SK-N-MC (cell line): Measurements from ENCODE around the gene DSCAM.

ENCODE experiments used
- EZH2 ChIP-seq: fragments of 200-600 bp; sonication (generic); IDR thresholded peaks from one replicate; pipeline ENCODE4 v1.6.1; 2017; ENCODE audit warnings: antibody characterized with exemption
- FOXP2 ChIP-seq: optimal IDR thresholded peaks from 2 replicates; pipeline ENCODE3; 2011; ENCODE audit warnings: mild to moderate bottlenecking, moderate library complexity; ENCODE audit not compliant: insufficient read depth; ENCODE audit errors: extremely low read length, control extremely low read depth
- POLR2AphosphoS5 ChIP-seq: IDR thresholded peaks from 2 replicates; pipeline ENCODE4 v1.6.1; 2012; ENCODE audit warnings: mild to moderate bottlenecking, low read depth, low read length, borderline replicate concordance

- TF ChIP-seq POLR2AphosphoS5 (no peak), EZH2 (no peak), FOXP2 (no peak)
These were observed 710.4 kb downstream of the DSCAM start for GRCh38 chr21:40136571-40136970.
